Esophagus squamous epithelium (tissue), 5 donors: ENCODE data around the gene ODF2. TPM values are rescaled to one million over a fixed set of nuclear protein-coding genes. Genes with fewer than 3 reads are reported as not detected.

Experiments used
- DNase-seq: peaks from one replicate; lab custom pipeline; 2025; lab: John Stamatoyannopoulos, UW
- H3K27ac ChIP-seq, 4 donors: fragments of 200-600 bp; sonication (generic); one replicate each; pipeline ENCODE4 v1.5.1; 2016 to 2019; ENCODE audit warnings: mild to moderate bottlenecking in 1 of 4
- H3K27me3 ChIP-seq, 4 donors: fragments of 200-600 bp; sonication (generic); 1 replicate in 3 of 4; 2 replicates in 1 of 4; pipeline versions ENCODE4 v1.5.1 to v1.6.0; 2017 to 2021; ENCODE audit warnings: antibody characterized with exemption in 1 of 4
- H3K36me3 ChIP-seq, 3 donors: fragments of 200-600 bp; sonication (generic); one replicate each; pipeline ENCODE4 v1.5.1; 2016 to 2019
- H3K4me1 ChIP-seq, 3 donors: fragments of 200-600 bp; sonication (generic); one replicate each; pipeline ENCODE4 v1.5.1; 2017 to 2019
- H3K4me3 ChIP-seq, 4 donors: fragments of 200-600 bp; sonication (generic); 1 replicate in 3 of 4; 2 replicates in 1 of 4; pipeline ENCODE4 v1.5.1; 2016 to 2019; ENCODE audit warnings: mild to moderate bottlenecking in 2 of 4, moderate library complexity in 1 of 4
- H3K9me3 ChIP-seq, 3 donors: fragments of 200-600 bp; sonication (generic); one replicate each; pipeline ENCODE4 v1.5.1; 2016 to 2019
- POLR2A ChIP-seq, 4 donors: fragments of 450-650 bp; IDR thresholded peaks; one replicate each; pipeline ENCODE4 v1.6.1; 2017; ENCODE audit warnings: antibody characterized with exemption in 4 of 4, mild to moderate bottlenecking in 4 of 4, moderate library complexity in 3 of 4
- WGBS, 2 donors: methylation state at CpG; one replicate each; pipeline ENCODE4 v1.1.5; 2018; 5-methylcytosine and 5-hydroxymethylcytosine counted together
- intact Hi-C: fragments of 100-400 bp; cut with DNase I; formaldehyde crosslinking; loops from one replicate; pipeline ENCODE4 v1.15.0; 2022
- small RNA-seq, 4 donors: library from RNA; depleted of rRNA; stranded (forward); fragments of <200 nt; gene quantifications; one replicate each; pipeline ENCODE3, GENCODE V24; 2016
- total RNA-seq, 4 donors: library from RNA; depleted of rRNA; stranded (reverse); fragments of >200 nt; gene quantifications; one replicate each; pipeline ENCODE4 v1.1.0, GENCODE V29; 2016
- TF ChIP-seq, protein P1 (sequence below), 6 experiments: fragments of 450-650 bp in 4 of 6; fragments of 200-600 bp in 2 of 6; sonication (generic) in 2 of 6; IDR thresholded peaks; one replicate each; pipeline ENCODE4 v1.5.1; 2016 to 2019; ENCODE audit warnings: antibody characterized with exemption in 6 of 6, mild to moderate bottlenecking in 4 of 6, moderate library complexity in 4 of 6
- donor health status: DM: yes; HTN: yes; CAD: no.

ODF2 gene
- total RNA-seq, 4 donors from 2014 or later = 13.2 to 28.0 (median 19.8) TPM

- intact Hi-C loops = no loop called here
- no peaks in the 10 kb centered on the region for H3K27me3 ChIP-seq
- H3K4me1 ChIP-seq = no peaks in the 10 kb centered on the region
- no peak overlapping the region for H3K27ac ChIP-seq
- no peak for DNase-seq
- 61 to 70% methylated on average over 3 of the region's 3 CpGs for WGBS, 2 donors
- H3K36me3 ChIP-seq = peaks cover 35 to 79% (median 53%) of the 10 kb centered on the region in 3 donors
- TF ChIP-seq, protein P1, sequence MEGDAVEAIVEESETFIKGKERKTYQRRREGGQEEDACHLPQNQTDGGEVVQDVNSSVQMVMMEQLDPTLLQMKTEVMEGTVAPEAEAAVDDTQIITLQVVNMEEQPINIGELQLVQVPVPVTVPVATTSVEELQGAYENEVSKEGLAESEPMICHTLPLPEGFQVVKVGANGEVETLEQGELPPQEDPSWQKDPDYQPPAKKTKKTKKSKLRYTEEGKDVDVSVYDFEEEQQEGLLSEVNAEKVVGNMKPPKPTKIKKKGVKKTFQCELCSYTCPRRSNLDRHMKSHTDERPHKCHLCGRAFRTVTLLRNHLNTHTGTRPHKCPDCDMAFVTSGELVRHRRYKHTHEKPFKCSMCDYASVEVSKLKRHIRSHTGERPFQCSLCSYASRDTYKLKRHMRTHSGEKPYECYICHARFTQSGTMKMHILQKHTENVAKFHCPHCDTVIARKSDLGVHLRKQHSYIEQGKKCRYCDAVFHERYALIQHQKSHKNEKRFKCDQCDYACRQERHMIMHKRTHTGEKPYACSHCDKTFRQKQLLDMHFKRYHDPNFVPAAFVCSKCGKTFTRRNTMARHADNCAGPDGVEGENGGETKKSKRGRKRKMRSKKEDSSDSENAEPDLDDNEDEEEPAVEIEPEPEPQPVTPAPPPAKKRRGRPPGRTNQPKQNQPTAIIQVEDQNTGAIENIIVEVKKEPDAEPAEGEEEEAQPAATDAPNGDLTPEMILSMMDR (IDR thresholded peaks at IDR 0.05) = no peak
- TF ChIP-seq POLR2A (IDR thresholded peaks at IDR 0.05) = no peak
- no peaks in the 10 kb centered on the region for H3K9me3 ChIP-seq
- no peak overlapping the region for H3K4me3 ChIP-seq
These were observed 85.0 kb downstream of the ODF2 start for GRCh38 chr9:128540634-128541360.

GRCh38 chr9:128546504-128546903 is 90.7 kb downstream of the ODF2 start:
- H3K4me1 ChIP-seq = peaks cover 7 to 19% (median 15%) of the 10 kb centered on the region in 3 donors
- H3K4me3 ChIP-seq = no peak overlapping the region
- no peak overlapping the region for H3K27ac ChIP-seq
- 78 to 80% methylated on average over 3 of the region's 3 CpGs for WGBS, 2 donors
- no peaks in the 10 kb centered on the region for H3K9me3 ChIP-seq
- peaks cover 0 to 22% (median 6%) of the 10 kb centered on the region in 3 donors for H3K36me3 ChIP-seq
- TF ChIP-seq POLR2A (IDR thresholded peaks at IDR 0.05) = no peak
- TF ChIP-seq, protein P1 (IDR thresholded peaks at IDR 0.05) = no peak
- intact Hi-C loops = no loop called here
- no peaks in the 10 kb centered on the region for H3K27me3 ChIP-seq
- no peak for DNase-seq

GRCh38 chr9:128548876-128549275 is 93.1 kb downstream of the ODF2 start:
- Histone ChIP-seq H3K4me3 (no peak overlapping the region), H3K4me1 (peaks cover 11 to 28% (median 25%) of the 10 kb centered on the region in 3 donors), H3K9me3 (no peaks in the 10 kb centered on the region), H3K27ac (no peak overlapping the region), H3K27me3 (no peaks in the 10 kb centered on the region), H3K36me3 (no peaks in the 10 kb centered on the region)
- intact Hi-C loops = no loop called here
- no peak for TF ChIP-seq POLR2A (IDR thresholded peaks at IDR 0.05)
- TF ChIP-seq, protein P1 (IDR thresholded peaks at IDR 0.05) = no peak
- DNase-seq = no peak
- 89% methylated on average over 7 of the region's 7 CpGs for WGBS, 2 donors

DNA sequence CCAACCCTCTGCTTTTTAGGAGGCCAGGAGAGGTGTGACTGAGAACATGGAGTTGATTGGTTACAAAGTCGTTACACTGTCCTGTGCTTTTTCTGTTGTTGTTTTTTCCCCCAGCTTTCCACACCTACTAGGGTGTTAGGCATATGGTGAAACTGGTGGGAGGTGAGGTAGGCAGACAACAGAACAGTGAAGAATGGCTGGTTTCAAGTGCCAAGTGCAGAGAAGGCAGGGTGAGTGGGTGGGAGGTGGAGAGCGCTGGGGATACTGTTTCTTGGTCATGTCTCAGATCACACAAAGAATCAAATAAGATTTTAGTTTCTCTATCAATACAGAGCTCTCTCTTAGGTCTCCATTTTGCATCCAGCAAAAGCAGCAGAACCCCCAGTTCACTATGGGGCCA is 94.4 kb downstream of the ODF2 start:
- peaks cover 21 to 42% (median 39%) of the 10 kb centered on the region in 3 donors for H3K4me1 ChIP-seq
- intact Hi-C loops = no loop called here

More for the DNA sequence above, 94.4 kb downstream of the ODF2 start:
- no peak for TF ChIP-seq POLR2A (IDR thresholded peaks at IDR 0.05)
- TF ChIP-seq, protein P1 (IDR thresholded peaks at IDR 0.05) = no peak
- Histone ChIP-seq H3K27ac (peak overlapping the region; percentile 19 to 99 (median 96)), H3K9me3 (no peaks in the 10 kb centered on the region), H3K36me3 (no peaks in the 10 kb centered on the region), H3K4me3 (no peak overlapping the region), H3K27me3 (no peaks in the 10 kb centered on the region)
- DNase-seq = no peak
- WGBS, 2 donors = 63 to 67% methylated on average over 2 of the region's 2 CpGs

Small RNA genes within 50 kb of the gene (small RNA-seq; reads per million reads assigned to genes)
- 0 reads per million in 4 donors for gene RNU7-171P

Other genes starting within 250 kb of the ODF2 start
- 10 to 100 TPM; 76.1 to 92.0 (median 89.2) TPM for gene GOLGA2, start 180.0 kb upstream of the ODF2 start, total RNA-seq
- 10 to 100 TPM; 15.2 to 28.2 (median 17.5) TPM for gene SWI5, start 179.7 kb upstream of the ODF2 start, total RNA-seq
- gene TRUB2, start 133.6 kb upstream of the ODF2 start, total RNA-seq = 10 to 100 TPM; 13.2 to 15.6 (median 15.3) TPM
- 10 to 100 TPM; 55.5 to 89.2 (median 77.9) TPM for gene COQ4, start 133.2 kb upstream of the ODF2 start, total RNA-seq
- 100 to 1,000 TPM in 1 of 4 donors, 10 to 100 TPM in 3; 36.6 to 110 (median 72.2) TPM for gene SLC27A4, start 115.5 kb upstream of the ODF2 start, total RNA-seq
- gene URM1, start 84.6 kb upstream of the ODF2 start, total RNA-seq = 10 to 100 TPM; 22.7 to 31.5 (median 25.5) TPM
- gene CERCAM, start 35.1 kb upstream of the ODF2 start, total RNA-seq = 10 to 100 TPM in 1 of 4 donors, 1 to 10 TPM in 3; 2.2 to 18.3 (median 6.2) TPM
- 10 to 100 TPM; 21.4 to 31.2 (median 24.4) TPM for gene GLE1, start 48.7 kb downstream of the ODF2 start, total RNA-seq
- gene SPTAN1, start 96.6 kb downstream of the ODF2 start, total RNA-seq = 100 to 1,000 TPM in 3 of 4 donors, 10 to 100 TPM in 1; 97.8 to 233 (median 160) TPM
- gene DYNC2I2, start 200.8 kb downstream of the ODF2 start, total RNA-seq = 10 to 100 TPM; 39.7 to 65.9 (median 54.4) TPM
- gene SET, start 233.2 kb downstream of the ODF2 start, total RNA-seq = 100 to 1,000 TPM in 3 of 4 donors, 10 to 100 TPM in 1; 83.5 to 253 (median 215) TPM
- 1 to 10 TPM; 2.3 to 6.2 (median 3.2) TPM for gene PKN3, start 246.5 kb downstream of the ODF2 start, total RNA-seq